Left ventricle myocardium inferior (tissue), 1 donor: Measurements from ENCODE around the gene KRT81. TPM values are rescaled to one million over a fixed set of nuclear protein-coding genes. Genes with fewer than 3 reads are reported as not detected.
"Not testable (repeated sequence)": the region's sequence is repeated elsewhere in the genome, so short reads cannot be mapped to it uniquely, and the experiment has no call there.

Experiments
- DNase-seq: peaks from one replicate; pipeline ENCODE4 v3.0.0-alpha.2; 2020
- H3K27ac ChIP-seq: fragments of 200-600 bp; replicated peaks from 2 replicates; pipeline ENCODE4 v1.8.0; 2021
- H3K27me3 ChIP-seq: fragments of 200-600 bp; 2 replicates; pipeline ENCODE4 v1.8.0; 2021; ENCODE audit warnings: low read depth
- H3K36me3 ChIP-seq: fragments of 200-600 bp; 2 replicates; pipeline ENCODE4 v1.8.0; 2021
- H3K4me1 ChIP-seq: fragments of 200-600 bp; 2 replicates; pipeline ENCODE4 v1.8.0; 2021
- H3K4me3 ChIP-seq: fragments of 200-600 bp; 2 replicates; pipeline ENCODE4 v1.8.0; 2021; ENCODE audit warnings: mild to moderate bottlenecking, moderate library complexity
- H3K9me3 ChIP-seq: fragments of 200-600 bp; replicated peaks from 2 replicates; pipeline ENCODE4 v1.8.0; 2021
- intact Hi-C: fragments of 100-400 bp; cut with micrococcal nuclease; formaldehyde crosslinking; loops from one replicate; pipeline ENCODE4 v1.11.0; 2022
- total RNA-seq: library from RNA; stranded (reverse); fragmentation: NEBNext Ultra II Directional; extraction: Animal tissue kit (Norgen Biotek cat#: 25700); gene quantifications from one replicate; pipeline ENCODE4 v1.2.1, GENCODE V29; 2021
- TF ChIP-seq, protein P1 (sequence below): fragments of 200-600 bp; IDR thresholded peaks from 2 replicates; pipeline ENCODE4 v1.8.0; 2021; ENCODE audit warnings: antibody characterized with exemption, mild to moderate bottlenecking, borderline replicate concordance
- donor health status: DM: no; HTN: yes; CAD: no; lungs with severe emphysema.

KRT81 gene
- total RNA-seq, 1 donor from 2014 or later = not detected

DNA sequence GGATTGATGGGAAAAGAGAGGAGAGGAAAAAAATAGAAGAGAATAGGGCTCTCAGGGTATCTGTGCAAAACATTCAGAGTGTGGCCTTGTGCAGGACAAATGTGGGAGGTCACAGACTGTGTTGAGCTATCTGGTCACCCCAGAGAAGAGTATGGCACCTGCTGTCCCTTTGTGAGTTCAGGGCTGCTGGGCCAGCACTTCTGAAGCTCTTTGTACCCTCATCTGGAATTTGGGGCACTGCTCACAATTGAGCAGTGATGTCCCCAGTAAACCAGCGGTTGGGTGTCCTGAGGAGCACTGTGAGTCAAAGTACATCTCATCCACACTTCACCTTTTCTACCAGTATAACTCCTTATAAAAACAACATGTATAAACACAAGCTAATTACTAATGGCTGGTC lies 2.6 kb upstream of the KRT81 start:
- DNase-seq = no peak
- Histone ChIP-seq H3K9me3 (no peaks in the 10 kb centered on the region), H3K4me1 (no peaks in the 10 kb centered on the region), H3K27me3 (peaks cover 74% of the 10 kb centered on the region), H3K36me3 (no peaks in the 10 kb centered on the region), H3K4me3 (no peak overlapping the region), H3K27ac (no peak overlapping the region)
- intact Hi-C loops = no loop called here
- TF ChIP-seq, protein P1, sequence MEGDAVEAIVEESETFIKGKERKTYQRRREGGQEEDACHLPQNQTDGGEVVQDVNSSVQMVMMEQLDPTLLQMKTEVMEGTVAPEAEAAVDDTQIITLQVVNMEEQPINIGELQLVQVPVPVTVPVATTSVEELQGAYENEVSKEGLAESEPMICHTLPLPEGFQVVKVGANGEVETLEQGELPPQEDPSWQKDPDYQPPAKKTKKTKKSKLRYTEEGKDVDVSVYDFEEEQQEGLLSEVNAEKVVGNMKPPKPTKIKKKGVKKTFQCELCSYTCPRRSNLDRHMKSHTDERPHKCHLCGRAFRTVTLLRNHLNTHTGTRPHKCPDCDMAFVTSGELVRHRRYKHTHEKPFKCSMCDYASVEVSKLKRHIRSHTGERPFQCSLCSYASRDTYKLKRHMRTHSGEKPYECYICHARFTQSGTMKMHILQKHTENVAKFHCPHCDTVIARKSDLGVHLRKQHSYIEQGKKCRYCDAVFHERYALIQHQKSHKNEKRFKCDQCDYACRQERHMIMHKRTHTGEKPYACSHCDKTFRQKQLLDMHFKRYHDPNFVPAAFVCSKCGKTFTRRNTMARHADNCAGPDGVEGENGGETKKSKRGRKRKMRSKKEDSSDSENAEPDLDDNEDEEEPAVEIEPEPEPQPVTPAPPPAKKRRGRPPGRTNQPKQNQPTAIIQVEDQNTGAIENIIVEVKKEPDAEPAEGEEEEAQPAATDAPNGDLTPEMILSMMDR = no peak

DNA sequence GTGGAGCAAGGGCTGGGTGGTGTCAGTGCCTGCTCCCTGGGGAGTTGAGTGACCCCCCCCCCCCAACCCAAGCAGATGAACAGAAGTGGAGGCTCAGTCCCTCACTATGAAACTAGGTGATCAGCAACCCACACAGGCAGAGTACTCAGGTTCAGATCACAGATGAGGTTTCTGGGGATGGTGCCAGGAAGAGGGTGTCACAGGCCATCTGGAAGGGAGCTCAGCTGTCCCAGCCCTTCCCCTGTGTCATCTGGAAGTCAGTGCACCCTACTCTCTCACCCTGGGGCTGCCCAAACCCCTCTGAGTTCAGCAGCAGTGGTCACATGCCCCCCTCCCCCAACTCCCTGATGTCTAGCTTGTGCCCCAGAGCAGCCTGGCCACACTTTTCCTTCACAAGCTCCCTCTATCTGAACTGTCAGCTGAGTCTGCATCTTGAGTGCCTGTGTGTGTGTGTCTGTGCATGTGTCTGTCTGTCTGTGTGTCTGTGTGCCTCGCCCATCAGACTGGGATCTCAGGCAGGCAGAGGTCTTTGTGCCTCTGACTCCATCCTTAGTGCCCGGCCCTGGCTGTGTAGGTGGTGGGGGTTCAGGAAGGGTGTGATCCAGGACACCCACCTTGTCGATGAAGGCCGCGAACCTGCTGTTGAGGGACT lies 725 bp downstream of the KRT81 start:
- H3K27ac ChIP-seq, intact Hi-C loops, H3K9me3 ChIP-seq, DNase-seq, H3K4me3 ChIP-seq, H3K36me3 ChIP-seq, H3K4me1 ChIP-seq: not testable (repeated sequence)
- H3K27me3 ChIP-seq = peaks cover 56% of the 10 kb centered on the region

DNA sequence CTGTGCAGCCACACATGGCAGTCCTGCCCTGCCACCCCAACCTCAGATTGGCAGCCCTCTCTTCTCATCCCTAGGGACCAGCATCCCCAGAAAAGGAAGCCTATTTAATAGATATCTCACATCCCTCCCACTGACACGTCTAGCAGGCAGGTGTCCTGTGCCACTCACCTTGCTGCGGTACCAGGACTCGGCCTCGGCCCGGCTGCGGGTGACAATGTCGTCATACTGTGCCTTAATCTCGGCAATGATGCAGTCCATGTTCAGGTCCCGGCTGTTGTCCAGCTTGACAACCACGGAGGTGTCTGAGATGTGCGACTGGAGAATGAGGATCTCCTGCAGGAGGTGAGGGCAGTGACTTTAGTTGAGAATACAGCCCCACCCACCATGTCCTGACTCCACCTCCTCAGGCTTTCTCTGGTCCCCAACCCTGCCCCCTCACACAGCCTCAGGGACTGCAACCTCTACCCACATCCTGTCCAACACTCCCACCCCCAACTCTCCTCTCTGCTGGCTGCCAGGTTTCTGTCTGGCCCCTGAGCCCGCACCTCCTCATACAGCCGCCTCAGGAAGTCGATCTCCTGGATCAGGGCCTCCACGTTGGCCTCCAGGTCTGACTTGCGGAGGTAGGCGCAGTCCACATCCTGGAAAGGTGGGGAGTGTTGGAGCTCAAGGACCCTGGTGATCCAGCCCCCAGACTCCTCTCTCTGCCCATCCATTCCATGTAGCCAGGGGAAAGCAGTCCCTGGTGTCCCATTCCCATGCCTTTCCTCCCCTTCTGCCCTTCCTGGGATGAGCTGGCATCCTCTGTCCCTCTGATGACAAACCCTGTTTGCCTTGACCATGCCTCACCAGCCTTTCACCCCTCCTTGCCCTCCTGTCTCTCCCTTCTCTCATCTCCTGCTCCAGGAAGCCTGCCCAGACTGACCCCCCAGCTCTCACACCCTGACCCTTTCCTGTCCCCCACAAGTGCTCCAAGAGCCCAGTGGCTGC lies 3.2 kb downstream of the KRT81 start:
- H3K27ac ChIP-seq, H3K36me3 ChIP-seq, intact Hi-C loops, H3K4me1 ChIP-seq, H3K4me3 ChIP-seq, H3K9me3 ChIP-seq, DNase-seq: not testable (repeated sequence)
- H3K27me3 ChIP-seq = peaks cover 32% of the 10 kb centered on the region

DNA sequence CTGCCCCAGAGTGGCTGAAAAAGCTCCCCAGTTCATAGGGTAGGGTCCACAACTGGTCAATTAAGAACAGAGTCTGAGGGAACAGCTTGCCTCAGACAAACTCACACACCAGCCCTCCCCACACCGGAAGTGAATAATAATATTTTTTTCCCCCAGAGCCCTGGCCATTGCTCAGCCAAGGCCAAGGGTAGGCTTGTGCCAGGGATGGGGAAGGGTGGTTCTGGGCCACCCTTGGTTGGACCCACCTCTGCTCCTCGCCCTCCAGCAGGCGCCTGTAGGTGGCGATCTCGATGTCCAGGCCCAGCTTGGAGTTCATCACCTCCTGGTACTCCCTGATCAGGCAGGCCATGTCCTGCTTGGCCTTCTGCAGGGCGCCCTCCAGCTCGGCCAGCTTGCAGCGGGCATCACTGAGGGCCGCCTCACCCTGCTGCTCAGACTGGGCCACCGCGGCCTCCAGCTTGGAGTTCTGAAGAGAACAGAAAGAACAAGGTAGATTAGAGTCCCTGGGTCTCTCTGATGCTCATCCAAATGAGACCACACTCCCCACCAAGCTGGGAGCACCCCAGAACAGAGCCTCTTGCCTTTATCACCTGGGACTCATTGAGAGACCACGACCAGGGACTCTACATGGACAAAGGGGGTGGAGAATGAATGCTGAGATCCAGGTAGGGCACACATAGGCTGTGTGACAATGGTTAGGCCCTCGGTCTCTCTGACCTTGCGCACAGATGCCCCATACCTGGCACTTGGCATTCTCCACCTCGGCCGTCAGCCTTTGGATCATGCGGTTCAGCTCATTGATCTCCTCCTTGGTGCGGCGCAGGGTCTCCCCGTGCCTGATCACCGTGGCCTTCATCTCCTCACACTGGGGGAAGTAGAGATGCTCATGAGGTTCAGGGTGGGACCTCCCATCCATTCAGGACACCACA lies 4.2 kb downstream of the KRT81 start:
- H3K4me3 ChIP-seq, DNase-seq, H3K4me1 ChIP-seq, H3K36me3 ChIP-seq, H3K27ac ChIP-seq, H3K9me3 ChIP-seq, intact Hi-C loops: not testable (repeated sequence)
- peaks cover 22% of the 10 kb centered on the region for H3K27me3 ChIP-seq

DNA sequence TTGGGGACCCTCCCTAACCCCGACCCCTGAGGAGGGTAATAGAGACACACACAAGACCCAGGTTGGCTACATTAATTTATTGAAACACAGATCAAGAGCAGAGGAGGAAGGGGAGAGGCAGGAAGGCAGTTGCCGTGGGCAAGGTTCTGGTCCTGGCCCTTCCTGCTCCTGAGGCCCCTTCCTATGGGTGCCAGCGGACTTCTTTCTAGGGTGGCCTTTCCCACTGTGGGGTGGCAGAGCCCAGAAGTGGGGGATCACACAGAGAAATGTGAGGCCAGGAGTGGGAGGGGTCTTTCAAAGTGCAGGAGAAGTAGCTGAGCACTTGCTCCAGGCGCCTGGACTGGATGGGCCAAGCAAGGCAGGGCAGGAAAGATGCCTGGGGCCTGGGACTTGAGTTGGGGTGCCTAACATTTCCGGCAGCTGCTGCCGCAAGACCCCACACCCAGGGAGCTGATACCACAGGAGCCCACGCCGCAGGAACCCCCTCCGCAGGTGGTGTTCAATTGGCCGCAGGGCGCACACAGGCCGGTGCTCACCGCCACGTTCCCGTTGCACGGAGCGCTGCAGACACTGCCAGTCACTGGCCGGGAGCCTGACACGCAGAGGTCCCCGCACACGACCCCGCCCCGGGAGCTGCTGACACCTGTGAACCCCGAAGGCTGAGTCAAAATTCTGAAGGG lies 5.3 kb downstream of the KRT81 start:
- Histone ChIP-seq H3K4me3 (no peak overlapping the region), H3K36me3 (no peaks in the 10 kb centered on the region), H3K27ac (no peak overlapping the region), H3K9me3 (no peaks in the 10 kb centered on the region), H3K4me1 (peaks cover 8% of the 10 kb centered on the region), H3K27me3 (peaks cover 13% of the 10 kb centered on the region)
- DNase-seq = no peak
- intact Hi-C loops = no loop called here
- TF ChIP-seq, protein P1 = no peak

DNA sequence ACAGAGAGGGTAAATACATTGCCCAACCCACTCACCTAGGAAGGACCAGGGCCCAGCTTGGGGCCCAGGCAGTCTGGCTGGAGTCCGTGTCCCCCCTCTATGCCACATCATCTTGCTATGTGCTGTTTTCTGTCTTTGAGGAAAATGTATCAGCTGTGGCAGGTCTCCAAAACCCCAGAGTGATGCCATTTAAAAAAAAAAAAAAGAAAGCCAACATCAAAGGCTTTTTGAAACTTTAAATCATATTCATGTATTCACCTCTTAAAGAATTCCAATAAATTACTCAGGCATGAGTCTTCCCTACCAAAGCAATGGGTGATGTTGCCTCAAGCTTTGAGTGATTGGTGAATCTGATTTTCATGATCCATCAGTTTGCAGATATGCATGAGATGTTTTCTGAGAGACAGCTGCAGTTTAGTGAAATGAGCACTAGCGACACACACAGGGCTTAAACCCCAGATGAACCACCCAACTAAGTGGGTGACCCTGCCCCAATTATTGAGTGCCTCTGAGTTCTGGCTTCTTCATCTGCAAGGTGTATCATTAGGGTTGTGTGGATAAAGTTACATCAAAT lies 6.1 kb downstream of the KRT81 start:
- DNase-seq = no peak
- intact Hi-C loops = no loop called here
- Histone ChIP-seq H3K27me3 (peaks cover 13% of the 10 kb centered on the region), H3K36me3 (no peaks in the 10 kb centered on the region), H3K4me1 (peaks cover 14% of the 10 kb centered on the region), H3K4me3 (no peak overlapping the region), H3K9me3 (no peaks in the 10 kb centered on the region), H3K27ac (no peak overlapping the region)
- TF ChIP-seq, protein P1 = no peak
